H1 (cell line): ENCODE results near the gene TPPP3. TPM values are rescaled to one million over a fixed set of nuclear protein-coding genes. Genes with fewer than 3 reads are reported as not detected.

Source experiments
- CTCF ChIA-PET: fragments of 300-600 bp; sonication (Branson Sonifier 250); formaldehyde crosslinking; loops from one replicate; lab custom pipeline; 2021; ENCODE audit not compliant: partially characterized antibody; lab: Charles Lee
- POLR2A ChIA-PET: fragments of 300-600 bp; sonication (Branson Sonifier 250); formaldehyde crosslinking; loops from one replicate; lab custom pipeline; 2021; ENCODE audit warnings: inconsistent platforms; ENCODE audit not compliant: partially characterized antibody; lab: Charles Lee
- DNase-seq, 2 experiments: peaks; one replicate each; pipeline versions ENCODE4 v3.0.0 to v3.0.0-alpha.2; 2010 to 2022; ENCODE audit warnings: low spot score in 2 of 2, low read depth in 1 of 2, mixed read lengths in 1 of 2
- FAIRE-seq: peaks from 2 replicates; lab custom pipeline; 2011; peaks lifted over from hg19 to GRCh38; lab: Jason Lieb, UNC
- H2AFZ ChIP-seq: 2 replicates; pipeline ENCODE4 v1.8.1; 2012; ENCODE audit warnings: low read length, inconsistent platforms
- H2AK5ac ChIP-seq: 2 replicates; pipeline ENCODE4 v1.6.1; 2013; ENCODE audit warnings: low read depth, low read length
- H2BK120ac ChIP-seq: replicated peaks from 2 replicates; pipeline ENCODE3; 2013; ENCODE audit warnings: low read depth, low read length, inconsistent platforms
- H2BK12ac ChIP-seq: 2 replicates; pipeline ENCODE4 v1.6.1; 2013; ENCODE audit warnings: low read depth, low read length
- H2BK15ac ChIP-seq: 2 replicates; pipeline ENCODE4 v1.6.1; 2013; ENCODE audit warnings: low read length
- H2BK20ac ChIP-seq: 2 replicates; pipeline ENCODE4 v1.6.1; 2013; ENCODE audit warnings: low read length
- H2BK5ac ChIP-seq: 2 replicates; pipeline ENCODE4 v1.6.1; 2013; ENCODE audit warnings: low read depth, low read length
- H3K14ac ChIP-seq: 2 replicates; pipeline ENCODE4 v1.6.1; 2013; ENCODE audit warnings: inconsistent platforms; ENCODE audit not compliant: insufficient read length
- H3K18ac ChIP-seq: 2 replicates; pipeline ENCODE4 v1.6.1; 2013; ENCODE audit warnings: low read length; ENCODE audit errors: extremely low read depth
- H3K23ac ChIP-seq: 2 replicates; pipeline ENCODE4 v1.6.1; 2013; ENCODE audit warnings: inconsistent platforms; ENCODE audit not compliant: insufficient read length
- H3K23me2 ChIP-seq: 2 replicates; pipeline ENCODE4 v1.6.1; 2013; ENCODE audit warnings: low read depth, low read length
- H3K27ac ChIP-seq: 2 replicates; pipeline ENCODE4 v1.6.1; 2011; ENCODE audit warnings: low read depth, low read length, inconsistent platforms
- H3K27me3 ChIP-seq, 4 experiments: replicated peaks in 1 of 4; 1 replicate in 1 of 4; 2 replicates in 3 of 4; pipeline versions ENCODE4 v1.6.1 to v1.8.1; 2011 to 2013; ENCODE audit warnings: low read length in 3 of 4, mild to moderate bottlenecking in 3 of 4, inconsistent platforms in 2 of 4, mixed read lengths in 2 of 4, moderate library complexity in 1 of 4; ENCODE audit not compliant: control insufficient read depth in 3 of 4, insufficient read depth in 3 of 4; ENCODE audit errors: extremely low read depth in 1 of 4
- H3K36me3 ChIP-seq, 4 experiments: 2 replicates each; pipeline versions ENCODE4 v1.6.1 to v1.8.1; 2011 to 2013; ENCODE audit warnings: mild to moderate bottlenecking in 4 of 4, low read length in 3 of 4, moderate library complexity in 2 of 4, control low read depth in 1 of 4, inconsistent platforms in 1 of 4; ENCODE audit not compliant: insufficient read depth in 4 of 4, control insufficient read depth in 2 of 4
- H3K4ac ChIP-seq: replicated peaks from 2 replicates; pipeline ENCODE3; 2013; ENCODE audit warnings: low read length, low read depth, mixed read lengths, inconsistent platforms; ENCODE audit not compliant: insufficient read length
- H3K4me1 ChIP-seq, 4 experiments: replicated peaks in 1 of 4; 1 replicate in 1 of 4; 2 replicates in 3 of 4; pipeline versions ENCODE4 v1.6.1 to v1.8.1; 2011 to 2013; ENCODE audit warnings: low read length in 3 of 4, inconsistent platforms in 2 of 4, mixed read lengths in 1 of 4; ENCODE audit not compliant: insufficient read depth in 4 of 4, control insufficient read depth in 3 of 4
- H3K4me2 ChIP-seq, 2 experiments: 2 replicates each; pipeline versions ENCODE4 v1.6.1 to v1.8.1; 2011 to 2013; ENCODE audit warnings: low read depth in 2 of 2, low read length in 2 of 2, control low read depth in 1 of 2, inconsistent platforms in 1 of 2, mild to moderate bottlenecking in 1 of 2; ENCODE audit not compliant: insufficient read depth in 1 of 2
- H3K4me3 ChIP-seq, 4 experiments: fragments of 200-600, 300-600 bp in 1 of 4; sonication (generic), shearing (Covaris generic), sonication (Bioruptor Twin) in 1 of 4; 2 replicates each; pipeline versions ENCODE4 v1.5.1 to v1.8.1; 2011 to 2016; ENCODE audit warnings: low read length in 4 of 4, low read depth in 3 of 4, control low read depth in 2 of 4, inconsistent platforms in 2 of 4, mild to moderate bottlenecking in 2 of 4, mixed read lengths in 1 of 4, moderate library complexity in 1 of 4; ENCODE audit not compliant: insufficient read depth in 2 of 4; ENCODE audit errors: extremely low read depth in 1 of 4
- H3K56ac ChIP-seq: replicated peaks from 2 replicates; pipeline ENCODE3; 2013; ENCODE audit warnings: low read depth, mild to moderate bottlenecking, mixed read lengths, low read length, inconsistent platforms; ENCODE audit not compliant: insufficient read length
- H3K79me1 ChIP-seq: 2 replicates; pipeline ENCODE4 v1.6.1; 2013; ENCODE audit warnings: low read depth, low read length, control low read depth
- H3K79me2 ChIP-seq, 2 experiments: 2 replicates each; pipeline versions ENCODE4 v1.6.1 to v1.8.1; 2012 to 2013; ENCODE audit warnings: low read length in 2 of 2, mild to moderate bottlenecking in 2 of 2, inconsistent platforms in 1 of 2; ENCODE audit not compliant: insufficient read depth in 2 of 2, control insufficient read depth in 1 of 2
- H3K9ac ChIP-seq, 4 experiments: replicated peaks in 1 of 4; 1 replicate in 1 of 4; 2 replicates in 3 of 4; pipeline versions ENCODE4 v1.6.1 to v1.8.1; 2011 to 2013; ENCODE audit warnings: low read depth in 3 of 4, low read length in 3 of 4, control low read depth in 2 of 4, mild to moderate bottlenecking in 2 of 4, moderate library complexity in 2 of 4, inconsistent platforms in 1 of 4; ENCODE audit errors: extremely low read depth in 1 of 4
- H3K9me3 ChIP-seq, 2 experiments: 2 replicates each; pipeline versions ENCODE4 v1.6.1 to v1.8.1; 2012 to 2013; ENCODE audit warnings: mild to moderate bottlenecking in 2 of 2, moderate library complexity in 2 of 2, control low read depth in 1 of 2, inconsistent platforms in 1 of 2, low read depth in 1 of 2, low read length in 1 of 2, mixed read lengths in 1 of 2; ENCODE audit not compliant: insufficient read depth in 2 of 2
- H4K20me1 ChIP-seq, 2 experiments: replicated peaks in 1 of 2; 2 replicates each; pipeline versions ENCODE3 to v1.8.1; 2011 to 2013; ENCODE audit warnings: inconsistent platforms in 2 of 2, low read length in 2 of 2, mild to moderate bottlenecking in 1 of 2; ENCODE audit not compliant: insufficient read depth in 2 of 2, control insufficient read depth in 1 of 2
- H4K5ac ChIP-seq: 2 replicates; pipeline ENCODE4 v1.6.1; 2013; ENCODE audit warnings: low read length, low read depth, mixed read lengths, inconsistent platforms; ENCODE audit not compliant: insufficient read length
- H4K8ac ChIP-seq: 2 replicates; pipeline ENCODE4 v1.8.0; 2013; ENCODE audit warnings: mild to moderate bottlenecking, moderate library complexity, low read length, inconsistent platforms; ENCODE audit not compliant: insufficient read depth; ENCODE audit errors: extremely low read depth
- H4K91ac ChIP-seq: replicated peaks from 2 replicates; pipeline ENCODE3; 2013; ENCODE audit warnings: low read length, mixed read lengths, inconsistent platforms; ENCODE audit not compliant: insufficient read length
- CHD1 ChIP-seq: IDR thresholded peaks from 2 replicates; pipeline ENCODE4 v1.6.1; 2012; ENCODE audit warnings: low read depth, low read length, improper control_type of control experiment
- CHD2 ChIP-seq: IDR thresholded peaks from 2 replicates; pipeline ENCODE4 v1.6.1; 2012; ENCODE audit warnings: low read length, improper control_type of control experiment
- CTCF ChIP-seq, 3 experiments: IDR thresholded peaks; 1 replicate in 2 of 3; 2 replicates in 1 of 3; pipeline versions ENCODE4 v1.5.1 to v1.6.1; 2011; ENCODE audit warnings: low read length in 3 of 3, mild to moderate bottlenecking in 3 of 3, inconsistent platforms in 2 of 3, low read depth in 1 of 3, moderate library complexity in 1 of 3; ENCODE audit not compliant: insufficient read depth in 1 of 3; ENCODE audit errors: control extremely low read depth in 1 of 3
- EGR1 ChIP-seq: IDR thresholded peaks from 2 replicates; pipeline ENCODE4 v1.6.1; 2011; ENCODE audit warnings: low read depth, low read length, borderline replicate concordance
- EP300 ChIP-seq, 2 experiments: IDR thresholded peaks; 1 replicate in 1 of 2; 2 replicates in 1 of 2; pipeline ENCODE4 v1.6.1; 2011 to 2012; ENCODE audit warnings: low read depth in 2 of 2, low read length in 2 of 2, mild to moderate bottlenecking in 2 of 2, borderline replicate concordance in 1 of 2, inconsistent platforms in 1 of 2, moderate library complexity in 1 of 2
- GABPA ChIP-seq: IDR thresholded peaks from 2 replicates; pipeline ENCODE4 v1.6.1; 2011; ENCODE audit warnings: mild to moderate bottlenecking, low read length, moderate library complexity, borderline replicate concordance; ENCODE audit not compliant: insufficient read depth
- KDM4A ChIP-seq: IDR thresholded peaks from one replicate; pipeline ENCODE4 v1.7.1; 2012; ENCODE audit warnings: low read depth, mild to moderate bottlenecking, moderate library complexity, low read length, inconsistent platforms; ENCODE audit not compliant: severe bottlenecking
- KDM5A ChIP-seq: fragments of 200-600 bp; IDR thresholded peaks from 2 replicates; pipeline ENCODE4 v1.7.1; 2012; ENCODE audit warnings: mild to moderate bottlenecking, low read length, inconsistent platforms, mixed read lengths
- RBBP5 ChIP-seq: IDR thresholded peaks from 2 replicates; pipeline ENCODE4 v1.7.1; 2012; ENCODE audit warnings: low read depth, mild to moderate bottlenecking, inconsistent platforms, low read length, moderate library complexity, borderline replicate concordance
- SP4 ChIP-seq: IDR thresholded peaks from 2 replicates; pipeline ENCODE4 v1.6.1; 2012; ENCODE audit warnings: low read length, inconsistent platforms
- WGBS, 2 experiments: shearing (Covaris generic) in 1 of 2; methylation state at CpG; one replicate each; pipeline versions ENCODE4 v1.1.6 to v1.1.7; 2013 to 2015; ENCODE audit warnings: low lambda C conversion rate in 2 of 2, mixed read lengths in 2 of 2, inconsistent platforms in 1 of 2, low coverage in 1 of 2, missing lambda C conversion rate in 1 of 2; ENCODE audit not compliant: insufficient replicate concordance in 2 of 2, insufficient coverage in 1 of 2, insufficient read length in 1 of 2; ENCODE audit errors: extremely low coverage in 1 of 2, missing lambda C conversion rate in 1 of 2; 5-methylcytosine and 5-hydroxymethylcytosine counted together
- polyA plus RNA-seq, 7 experiments: library from polyadenylated mRNA; depleted of rRNA in 3 of 7; stranded (reverse) in 5 of 7; unstranded in 2 of 7; fragments of >200 nt in 5 of 7; fragments of 200-250 nt in 2 of 7; gene quantifications; 1 replicate in 5 of 7; 2 replicates in 1 of 7; 4 replicates in 1 of 7; pipeline versions ENCODE4 v1.2.1 to v1.2.3, GENCODE V29; 2011 to 2013; ENCODE audit warnings: missing spikeins in 2 of 7, mixed read lengths in 2 of 7
- total RNA-seq: library from RNA; stranded (reverse); fragmentation: NEBNext Ultra II Directional; extraction: Animal tissue kit (Norgen Biotek cat#: 25700); gene quantifications from 2 replicates; pipeline ENCODE4 v1.2.1, GENCODE V29; 2021

TPPP3 gene
- total and polyA plus RNA-seq, 2 of the 8 experiments (the other 6 are each of a cell fraction or from before 2014, with no cell fraction given), result 0.77 to 1.0 TPM

GRCh38 chr16:67436640-67437193 lies 43.4 kb upstream of the TPPP3 start:
- no peak overlapping the region for H2BK120ac ChIP-seq
- no peak overlapping the region for H2BK15ac ChIP-seq
- ChIA-PET CTCF (interaction anchor here (1.4 to 28.4 kb wide), 3 partner anchors 10 to 110 kb away, joined by 3 to 683 read pairs (median 25); partner anchors contain the start of genes KCTD19 and LRRC36), POLR2A (interaction anchor here (1.2 to 7.3 kb wide), 3 partner anchors 7 to 21 kb away, joined by 4 to 67 read pairs (median 5); no protein-coding TSS in a partner anchor)
- no peak for DNase-seq
- no peak overlapping the region for H3K27ac ChIP-seq
- no peak overlapping the region for H2AFZ ChIP-seq
- H2BK12ac ChIP-seq, result no peak overlapping the region
- no peak overlapping the region for H2BK20ac ChIP-seq
- H3K14ac ChIP-seq, result no peak overlapping the region
- H3K4me3 ChIP-seq, result no peak overlapping the region
- no peak overlapping the region for H3K18ac ChIP-seq
- H4K20me1 ChIP-seq, result peaks cover 0 to 8% of the 10 kb centered on the region in 2 experiments
- H3K79me1 ChIP-seq, result peaks cover 4% of the 10 kb centered on the region; the same call in 1 of the 2 replicates
- H3K4me1 ChIP-seq, result peaks cover 0 to 14% (median 13%) of the 10 kb centered on the region in 4 experiments; a peak in 6 of 7 replicates
- peaks cover 2% of the 10 kb centered on the region; the same call in 1 of the 2 replicates for H3K23me2 ChIP-seq
- H2AK5ac ChIP-seq, result no peak overlapping the region
- peaks cover 7 to 18% (median 9%) of the 10 kb centered on the region in 4 experiments; a peak in 7 of 8 replicates for H3K36me3 ChIP-seq
- no peak overlapping the region for H4K5ac ChIP-seq
- H3K4ac ChIP-seq, result no peak overlapping the region
- WGBS, 2 experiments, result 94% methylated on average over 23 of the region's 23 CpGs; no CpG with 5 or more reads in 1 of the 2 experiments
- H3K56ac ChIP-seq, result no peak overlapping the region
- H3K9me3 ChIP-seq, result no peaks in the 10 kb centered on the region
- no peak overlapping the region for H4K91ac ChIP-seq
- no peak overlapping the region for H2BK5ac ChIP-seq
- FAIRE-seq, result no peak
- no peak overlapping the region; the same call in 1 of the 2 replicates for H4K8ac ChIP-seq
- no peaks in the 10 kb centered on the region for H3K27me3 ChIP-seq
- no peak overlapping the region for H3K23ac ChIP-seq
- H3K79me2 ChIP-seq, result no peaks in the 10 kb centered on the region; a peak in 1 of 4 replicates
- H3K9ac ChIP-seq, result no peak overlapping the region
- no peak overlapping the region for H3K4me2 ChIP-seq
- TF ChIP-seq CTCF (IDR thresholded peaks at IDR 0.05; ENCODE audit: control extremely low read depth in 1 of 3, insufficient read depth in 1 of 3, low read depth in 1 of 3, low read length in 3 of 3), result no peak
- TF ChIP-seq EP300 (IDR thresholded peaks at IDR 0.05; ENCODE audit: borderline replicate concordance in 1 of 2, low read depth in 2 of 2, low read length in 2 of 2), result no peak
- no peak for TF ChIP-seq KDM4A
- TF ChIP-seq CHD1, result no peak
- no peak for TF ChIP-seq KDM5A
- no peak for TF ChIP-seq CHD2
- TF ChIP-seq RBBP5, result no peak
- TF ChIP-seq GABPA, result no peak
- TF ChIP-seq SP4, result no peak
- TF ChIP-seq EGR1, result no peak
